Left ventricle myocardium inferior (tissue), 1 donor: ENCODE measurements around the gene DMP1. TPM values are rescaled to one million over a fixed set of nuclear protein-coding genes. Genes with fewer than 3 reads are reported as not detected.

Experiments
- DNase-seq: peaks from one replicate; pipeline ENCODE4 v3.0.0-alpha.2; 2020
- H3K27ac ChIP-seq: fragments of 200-600 bp; replicated peaks from 2 replicates; pipeline ENCODE4 v1.8.0; 2021
- H3K27me3 ChIP-seq: fragments of 200-600 bp; 2 replicates; pipeline ENCODE4 v1.8.0; 2021; ENCODE audit warnings: low read depth
- H3K36me3 ChIP-seq: fragments of 200-600 bp; 2 replicates; pipeline ENCODE4 v1.8.0; 2021
- H3K4me1 ChIP-seq: fragments of 200-600 bp; 2 replicates; pipeline ENCODE4 v1.8.0; 2021
- H3K4me3 ChIP-seq: fragments of 200-600 bp; 2 replicates; pipeline ENCODE4 v1.8.0; 2021; ENCODE audit warnings: mild to moderate bottlenecking, moderate library complexity
- H3K9me3 ChIP-seq: fragments of 200-600 bp; replicated peaks from 2 replicates; pipeline ENCODE4 v1.8.0; 2021
- CTCF ChIP-seq: fragments of 200-600 bp; IDR thresholded peaks from 2 replicates; pipeline ENCODE4 v1.8.0; 2021; ENCODE audit warnings: antibody characterized with exemption, mild to moderate bottlenecking, borderline replicate concordance
- intact Hi-C: fragments of 100-400 bp; cut with micrococcal nuclease; formaldehyde crosslinking; loops from one replicate; pipeline ENCODE4 v1.11.0; 2022
- total RNA-seq: library from RNA; stranded (reverse); fragmentation: NEBNext Ultra II Directional; extraction: Animal tissue kit (Norgen Biotek cat#: 25700); gene quantifications from one replicate; pipeline ENCODE4 v1.2.1, GENCODE V29; 2021
- donor health status: DM: no; HTN: yes; CAD: no; lungs with severe emphysema.

The DMP1 gene
- total RNA-seq, 1 donor from 2014 or later = not detected

GRCh38 chr4:87697945-87698344 is 47.9 kb downstream of the DMP1 start:
- Histone ChIP-seq H3K27ac (no peak overlapping the region), H3K9me3 (peaks cover 27% of the 10 kb centered on the region), H3K36me3 (no peaks in the 10 kb centered on the region), H3K4me1 (no peaks in the 10 kb centered on the region), H3K27me3 (no peaks in the 10 kb centered on the region), H3K4me3 (no peak overlapping the region)
- intact Hi-C loops = no loop called here
- no peak for TF ChIP-seq CTCF
- no peak for DNase-seq

- H3K36me3 ChIP-seq = no peaks in the 10 kb centered on the region
- H3K27ac ChIP-seq = no peak overlapping the region
- H3K27me3 ChIP-seq = no peaks in the 10 kb centered on the region
- no peaks in the 10 kb centered on the region for H3K4me1 ChIP-seq
- DNase-seq = no peak
- intact Hi-C loops = no loop called here
- no peak overlapping the region for H3K4me3 ChIP-seq
- H3K9me3 ChIP-seq = peaks cover 22% of the 10 kb centered on the region
- no peak for TF ChIP-seq CTCF
These were observed 48.3 kb downstream of the DMP1 start for GRCh38 chr4:87698394-87698793.

DNA sequence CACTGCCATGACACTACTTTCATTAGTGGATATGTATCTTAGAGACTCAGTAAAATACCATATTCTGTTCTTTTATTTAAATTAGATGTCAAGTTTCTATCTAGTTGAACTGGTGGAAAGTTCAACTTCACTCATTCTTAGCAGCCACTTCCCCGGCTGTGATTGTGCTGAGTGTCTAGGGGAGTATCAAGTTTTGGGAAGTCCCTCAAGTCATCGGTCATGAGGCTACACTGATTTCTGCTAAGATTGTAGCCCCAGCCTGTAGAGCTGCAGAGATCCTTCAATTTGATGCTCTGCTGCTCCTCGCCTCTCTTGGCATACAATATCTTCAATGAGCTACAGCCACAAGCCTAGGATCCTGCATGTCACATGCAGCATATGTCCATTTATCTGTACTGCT is 53.9 kb downstream of the DMP1 start:
- no peak for TF ChIP-seq CTCF
- Histone ChIP-seq H3K9me3 (no peaks in the 10 kb centered on the region), H3K4me3 (no peak overlapping the region), H3K36me3 (no peaks in the 10 kb centered on the region), H3K27ac (no peak overlapping the region), H3K27me3 (no peaks in the 10 kb centered on the region), H3K4me1 (peaks cover 7% of the 10 kb centered on the region)
- intact Hi-C loops = no loop called here
- no peak for DNase-seq

DNA sequence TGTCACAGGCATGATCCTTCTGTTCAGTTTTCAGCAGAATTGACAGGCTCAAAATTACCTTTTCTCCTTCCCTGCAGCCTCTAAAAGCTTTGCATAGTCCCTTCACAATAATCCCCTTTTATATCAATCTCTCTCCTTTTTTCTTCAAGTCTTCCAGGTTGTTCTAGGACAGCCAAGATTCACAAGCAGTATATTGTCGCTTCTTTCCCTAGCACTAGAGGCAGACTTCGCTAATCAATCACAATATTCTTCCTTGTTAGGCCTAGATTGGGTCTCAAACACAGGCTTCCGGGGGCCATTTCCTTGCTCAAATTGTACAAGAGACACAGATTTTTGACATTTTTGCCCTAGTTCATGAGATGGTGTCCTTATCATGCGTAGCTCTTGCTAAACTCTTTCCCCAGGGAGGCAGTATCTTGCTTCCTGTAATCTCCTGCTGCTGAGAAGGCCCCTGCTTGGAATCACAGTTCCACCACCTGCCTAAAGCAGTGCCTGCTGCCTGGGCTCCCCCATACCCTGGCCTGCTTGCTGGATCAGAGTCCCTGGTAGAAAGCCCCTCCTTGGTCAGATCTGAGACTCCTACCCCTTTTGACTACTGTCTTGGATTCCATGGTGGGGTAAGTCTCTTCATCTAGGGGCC is 57.3 kb downstream of the DMP1 start:
- no peak for DNase-seq
- Histone ChIP-seq H3K36me3 (no peaks in the 10 kb centered on the region), H3K27me3 (no peaks in the 10 kb centered on the region), H3K4me1 (peaks cover 7% of the 10 kb centered on the region), H3K27ac (no peak overlapping the region), H3K9me3 (no peaks in the 10 kb centered on the region), H3K4me3 (no peak overlapping the region)
- intact Hi-C loops = no loop called here
- no peak for TF ChIP-seq CTCF

Other genes starting within 250 kb of the DMP1 start
- gene NUDT9, start 227.7 kb upstream of the DMP1 start, total RNA-seq = 29.2 TPM
- 292 TPM for gene SPARCL1, start 120.9 kb upstream of the DMP1 start, total RNA-seq
- not detected for gene DSPP, start 41.8 kb upstream of the DMP1 start, total RNA-seq
- not detected for gene IBSP, start 149.3 kb downstream of the DMP1 start, total RNA-seq
- not detected for gene MEPE, start 182.7 kb downstream of the DMP1 start, total RNA-seq